ENCODE measurements around the gene TMEM117.

The TMEM117 gene

DNA sequence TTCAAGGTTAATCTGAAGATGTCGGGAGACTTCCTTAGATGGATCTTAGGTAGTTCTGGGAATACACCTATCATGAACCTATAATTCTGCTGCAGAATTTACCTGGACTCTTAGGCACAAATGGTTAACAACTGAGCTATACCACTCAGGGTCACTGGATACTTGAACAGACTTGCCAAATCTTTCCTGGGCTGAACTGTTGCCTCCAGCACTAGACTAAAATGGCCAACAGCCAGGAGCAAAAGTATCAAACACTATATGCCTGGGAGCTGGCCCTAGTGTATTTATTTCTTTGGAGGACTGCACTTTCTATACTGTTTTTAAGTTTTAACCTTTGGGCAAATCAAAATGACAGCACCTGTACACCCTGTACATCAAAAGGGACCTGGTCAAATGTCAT, 252.8 kb downstream of the TMEM117 start:
- no peak for DNase-seq (ENCODE audit: low read depth in 2 of 2)

DNA sequence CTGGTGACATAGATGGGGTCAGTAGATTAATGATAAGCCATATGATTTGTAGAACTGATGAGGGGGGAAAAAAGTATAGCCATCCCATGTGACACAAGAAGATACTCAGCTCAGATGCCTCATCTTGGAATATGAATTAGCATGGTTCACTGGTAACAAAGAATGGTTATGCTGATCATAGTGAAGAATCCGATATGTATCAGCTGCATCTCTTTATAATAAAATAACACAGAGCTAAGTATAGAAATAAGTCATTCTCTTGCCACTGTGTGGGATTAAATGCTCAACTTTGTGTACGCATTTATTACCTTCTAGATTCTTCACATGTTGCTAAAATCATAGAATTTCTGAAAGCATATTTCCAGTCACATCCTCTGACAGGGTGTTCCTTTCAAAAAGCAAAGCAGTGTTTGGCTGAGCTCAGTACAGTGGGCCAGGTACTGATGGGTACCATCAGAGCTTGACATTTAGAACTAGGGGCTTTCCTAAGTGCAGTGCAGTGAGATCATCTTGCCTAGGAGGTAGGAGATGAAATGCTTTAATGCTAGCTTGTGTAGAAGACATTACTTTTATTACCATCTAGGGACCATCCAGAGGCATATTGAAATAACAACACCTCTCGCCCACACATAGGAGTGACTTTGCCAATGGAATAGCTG, 256.2 kb downstream of the TMEM117 start:
- TF ChIP-seq, protein P1, sequence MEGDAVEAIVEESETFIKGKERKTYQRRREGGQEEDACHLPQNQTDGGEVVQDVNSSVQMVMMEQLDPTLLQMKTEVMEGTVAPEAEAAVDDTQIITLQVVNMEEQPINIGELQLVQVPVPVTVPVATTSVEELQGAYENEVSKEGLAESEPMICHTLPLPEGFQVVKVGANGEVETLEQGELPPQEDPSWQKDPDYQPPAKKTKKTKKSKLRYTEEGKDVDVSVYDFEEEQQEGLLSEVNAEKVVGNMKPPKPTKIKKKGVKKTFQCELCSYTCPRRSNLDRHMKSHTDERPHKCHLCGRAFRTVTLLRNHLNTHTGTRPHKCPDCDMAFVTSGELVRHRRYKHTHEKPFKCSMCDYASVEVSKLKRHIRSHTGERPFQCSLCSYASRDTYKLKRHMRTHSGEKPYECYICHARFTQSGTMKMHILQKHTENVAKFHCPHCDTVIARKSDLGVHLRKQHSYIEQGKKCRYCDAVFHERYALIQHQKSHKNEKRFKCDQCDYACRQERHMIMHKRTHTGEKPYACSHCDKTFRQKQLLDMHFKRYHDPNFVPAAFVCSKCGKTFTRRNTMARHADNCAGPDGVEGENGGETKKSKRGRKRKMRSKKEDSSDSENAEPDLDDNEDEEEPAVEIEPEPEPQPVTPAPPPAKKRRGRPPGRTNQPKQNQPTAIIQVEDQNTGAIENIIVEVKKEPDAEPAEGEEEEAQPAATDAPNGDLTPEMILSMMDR (IDR thresholded peaks at IDR 0.05; ENCODE audit: low read depth, low read length) = no peak
- no peak for DNase-seq (ENCODE audit: low read depth in 2 of 2)
- H3K4me3 ChIP-seq (replicated peaks in 1 of 2; ENCODE audit: low read depth in 2 of 2, low read length in 2 of 2) = no peak overlapping the region

More for the DNA sequence above, 252.8 kb downstream of the TMEM117 start:
- H3K4me3 ChIP-seq (replicated peaks in 1 of 2; ENCODE audit: low read depth in 2 of 2, low read length in 2 of 2) = no peak overlapping the region
- TF ChIP-seq, protein P1 (IDR thresholded peaks at IDR 0.05; ENCODE audit: low read depth, low read length) = no peak

DNA sequence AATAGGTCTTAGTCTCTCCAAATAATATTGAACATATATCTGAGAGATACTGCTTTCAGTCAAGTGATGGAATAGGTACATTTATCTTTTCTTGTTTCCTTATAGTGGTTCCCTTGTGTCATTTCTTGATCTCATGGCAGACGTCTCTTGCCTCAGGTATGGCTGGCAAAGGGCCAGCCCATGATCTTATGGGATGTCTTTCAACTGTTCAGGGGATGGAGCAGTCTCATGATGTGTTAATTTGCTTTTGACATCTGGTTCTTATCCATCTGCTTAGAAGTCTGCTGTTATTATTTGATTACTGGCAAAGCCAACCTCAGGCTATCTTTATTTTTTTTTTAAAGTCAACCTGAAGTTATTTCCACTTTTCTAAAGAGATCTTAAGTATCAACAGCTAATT, 262.9 kb downstream of the TMEM117 start:
- TF ChIP-seq, protein P1 (IDR thresholded peaks at IDR 0.05; ENCODE audit: low read depth, low read length) = no peak
- no peak for DNase-seq (ENCODE audit: low read depth in 2 of 2)
- no peak overlapping the region for H3K4me3 ChIP-seq (replicated peaks in 1 of 2; ENCODE audit: low read depth in 2 of 2, low read length in 2 of 2)

DNA sequence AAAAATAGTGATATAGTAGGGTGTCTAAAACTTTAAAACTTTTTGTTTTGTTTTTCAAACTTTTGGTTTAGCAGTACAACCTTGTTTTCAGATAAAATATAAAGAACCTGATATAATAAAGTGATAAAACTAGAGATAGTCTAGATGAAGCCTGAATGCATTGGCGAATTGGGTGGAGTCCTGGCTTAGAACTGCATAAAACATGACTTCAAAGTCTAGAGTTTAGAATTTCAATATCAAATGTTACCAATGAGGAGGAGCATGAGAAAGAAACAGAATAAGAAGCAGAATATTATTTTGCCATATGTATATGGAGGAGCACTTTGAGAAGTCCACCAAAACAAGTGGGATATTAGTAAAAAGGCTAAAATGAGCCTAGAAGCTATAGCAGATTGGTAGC, 263.6 kb downstream of the TMEM117 start:
- TF ChIP-seq, protein P1 (IDR thresholded peaks at IDR 0.05; ENCODE audit: low read depth, low read length) = no peak
- DNase-seq (ENCODE audit: low read depth in 2 of 2) = no peak
- no peak overlapping the region for H3K4me3 ChIP-seq (replicated peaks in 1 of 2; ENCODE audit: low read depth in 2 of 2, low read length in 2 of 2)

DNA sequence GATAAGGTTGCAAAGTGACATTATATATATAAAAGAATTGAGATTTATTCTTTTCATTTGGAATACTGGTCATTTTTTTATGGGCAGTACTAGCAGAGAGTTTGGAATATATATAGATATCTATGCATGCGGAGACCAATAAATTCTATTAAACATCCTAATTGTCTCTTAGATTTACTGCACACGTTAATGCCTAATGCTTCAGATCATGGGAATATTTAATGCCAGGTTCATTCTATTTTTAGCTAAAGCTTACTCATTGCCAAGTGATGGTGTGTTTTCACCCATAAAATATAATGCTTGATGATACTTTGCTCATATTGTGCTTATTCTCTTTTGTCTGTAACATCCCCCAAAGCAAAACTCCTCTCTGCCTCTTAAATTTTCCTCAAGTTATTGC, 264.4 kb downstream of the TMEM117 start:
- TF ChIP-seq, protein P1 (IDR thresholded peaks at IDR 0.05; ENCODE audit: low read depth, low read length) = no peak
- no peak for DNase-seq (ENCODE audit: low read depth in 2 of 2)

DNA sequence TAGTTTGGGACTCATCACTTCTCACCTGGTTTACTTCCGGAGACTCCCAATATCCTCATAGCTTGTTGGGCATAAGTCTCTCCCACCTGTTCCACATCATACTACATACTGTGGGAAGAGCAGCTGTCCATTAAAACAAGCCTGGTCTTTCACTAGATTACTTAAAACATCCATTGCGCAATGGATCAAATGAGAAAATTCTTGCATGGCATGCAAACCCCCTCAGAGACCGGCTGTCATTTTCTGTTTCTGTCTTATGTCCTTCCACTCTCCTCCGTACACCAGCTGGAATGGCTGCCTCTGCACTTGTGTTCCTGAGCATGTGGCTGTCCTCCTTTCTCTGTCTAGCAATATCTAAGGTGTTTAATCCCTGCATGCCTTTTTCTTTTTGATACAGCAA, 265.6 kb downstream of the TMEM117 start:
- no peak for DNase-seq (ENCODE audit: low read depth in 2 of 2)
- TF ChIP-seq, protein P1 (IDR thresholded peaks at IDR 0.05; ENCODE audit: low read depth, low read length) = no peak
- H3K4me3 ChIP-seq (replicated peaks in 1 of 2; ENCODE audit: low read depth in 2 of 2, low read length in 2 of 2) = no peak overlapping the region

More for the DNA sequence above, 264.4 kb downstream of the TMEM117 start:
- no peak overlapping the region for H3K4me3 ChIP-seq (replicated peaks in 1 of 2; ENCODE audit: low read depth in 2 of 2, low read length in 2 of 2)

DNA sequence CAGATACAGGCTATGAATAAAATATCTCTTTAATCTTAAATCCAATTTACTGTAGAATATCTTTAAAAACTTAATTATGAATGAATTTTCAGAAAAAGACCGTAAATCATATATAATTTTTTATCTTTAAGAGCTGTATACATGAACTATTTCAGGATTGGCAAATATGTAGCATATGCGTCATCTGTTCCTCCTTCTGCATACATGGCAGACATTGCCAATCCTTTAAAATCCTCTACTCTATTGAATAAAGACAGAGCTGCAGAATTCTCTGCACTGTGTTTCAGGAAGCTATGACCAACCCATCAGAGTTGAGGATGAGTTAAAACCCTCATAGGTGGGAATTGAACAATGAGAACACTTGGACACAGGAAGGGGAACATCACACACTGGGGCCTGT, 279.0 kb downstream of the TMEM117 start:
- H3K4me3 ChIP-seq (replicated peaks in 1 of 2; ENCODE audit: low read depth in 2 of 2, low read length in 2 of 2) = no peak overlapping the region
- TF ChIP-seq, protein P1 (IDR thresholded peaks at IDR 0.05; ENCODE audit: low read depth, low read length) = no peak
- no peak for DNase-seq (ENCODE audit: low read depth in 2 of 2)
